IMR-90 (cell line): Measurements from ENCODE around the gene MAP2K6. TPM values are rescaled to one million over a fixed set of nuclear protein-coding genes. Genes with fewer than 3 reads are reported as not detected.

ENCODE experiments used
- ATAC-seq: fragments of 200-7000 bp; cut with Tn5 transposase; 2 replicates; pipeline ENCODE4 v1.9.1; 2020; ENCODE audit warnings: low read depth, mild to moderate bottlenecking, moderate library complexity
- BruUV-seq: library from RNA; stranded (reverse); fragments of 400-500 nt; replicated peaks from 2 replicates; lab custom pipeline; 2021; lab: Mats Ljungman, UMichigan
- CTCF ChIA-PET: fragments of 300-600 bp; formaldehyde crosslinking; extraction: SDS; loops from one replicate; lab custom pipeline; 2021; ENCODE audit warnings: antibody characterized with exemption; lab: Yijun Ruan, JAX
- POLR2A ChIA-PET: fragments of 300-600 bp; sonication (Branson Sonifier 250); formaldehyde crosslinking; loops from one replicate; lab custom pipeline; 2022; ENCODE audit warnings: antibody characterized with exemption; ENCODE audit not compliant: unreplicated experiment; lab: Charles Lee
- DNase-seq: peaks from one replicate; pipeline ENCODE4 v3.0.0; 2013
- H2AFZ ChIP-seq: replicated peaks from 2 replicates; pipeline ENCODE3; 2013; ENCODE audit warnings: low read length, mild to moderate bottlenecking; ENCODE audit not compliant: poor library complexity
- H2AK5ac ChIP-seq: 2 replicates; pipeline ENCODE4 v1.6.1; 2013; ENCODE audit warnings: low read depth, low read length, inconsistent platforms
- H2AK9ac ChIP-seq: replicated peaks from 2 replicates; pipeline ENCODE3; 2013; ENCODE audit warnings: mild to moderate bottlenecking, low read depth, low read length, moderate library complexity; ENCODE audit not compliant: poor library complexity
- H2BK120ac ChIP-seq: 2 replicates; pipeline ENCODE4 v1.6.1; 2013; ENCODE audit warnings: low read depth, low read length, inconsistent platforms
- H2BK15ac ChIP-seq: 3 replicates; pipeline ENCODE4 v1.6.1; 2013; ENCODE audit warnings: low read depth, low read length, inconsistent platforms
- H2BK20ac ChIP-seq: 2 replicates; pipeline ENCODE4 v1.6.1; 2013; ENCODE audit warnings: low read depth, mild to moderate bottlenecking, inconsistent platforms, low read length, moderate library complexity
- H2BK5ac ChIP-seq: 2 replicates; pipeline ENCODE4 v1.6.1; 2013; ENCODE audit warnings: mild to moderate bottlenecking, low read depth, low read length, inconsistent platforms; ENCODE audit not compliant: poor library complexity, severe bottlenecking
- H3K14ac ChIP-seq: replicated peaks from 2 replicates; pipeline ENCODE4 v1.6.1; 2013; ENCODE audit warnings: low read depth, low read length, inconsistent platforms
- H3K18ac ChIP-seq: 2 replicates; pipeline ENCODE4 v1.6.1; 2013; ENCODE audit warnings: low read depth, low read length, control low read depth
- H3K23ac ChIP-seq: 2 replicates; pipeline ENCODE4 v1.6.1; 2013; ENCODE audit warnings: low read depth, low read length, inconsistent platforms
- H3K27ac ChIP-seq: 2 replicates; pipeline ENCODE4 v1.5.1; 2013; ENCODE audit warnings: mild to moderate bottlenecking, control low read depth, low read length; ENCODE audit not compliant: insufficient read depth
- H3K27me3 ChIP-seq: 2 replicates; pipeline ENCODE4 v1.6.1; 2013; ENCODE audit warnings: low read length; ENCODE audit not compliant: control insufficient read depth, insufficient read depth
- H3K36me3 ChIP-seq: 2 replicates; pipeline ENCODE4 v1.6.1; 2013; ENCODE audit warnings: low read length, mixed read lengths; ENCODE audit not compliant: control insufficient read depth, insufficient read depth
- H3K4ac ChIP-seq: 2 replicates; pipeline ENCODE4 v1.6.1; 2013; ENCODE audit warnings: low read depth, low read length, inconsistent platforms
- H3K4me1 ChIP-seq: 2 replicates; pipeline ENCODE4 v1.6.1; 2013; ENCODE audit warnings: low read length, mixed read lengths; ENCODE audit not compliant: control insufficient read depth, insufficient read depth
- H3K4me2 ChIP-seq: 2 replicates; pipeline ENCODE4 v1.6.1; 2013; ENCODE audit warnings: low read depth, mild to moderate bottlenecking, control low read depth, low read length, moderate library complexity
- H3K4me3 ChIP-seq: 2 replicates; pipeline ENCODE4 v1.5.1; 2013; ENCODE audit warnings: low read depth, mild to moderate bottlenecking, control low read depth, low read length, moderate library complexity; ENCODE audit not compliant: insufficient read depth
- H3K56ac ChIP-seq: 2 replicates; pipeline ENCODE4 v1.6.1; 2013; ENCODE audit warnings: low read length, inconsistent platforms; ENCODE audit not compliant: insufficient read depth; ENCODE audit errors: extremely low read depth
- H3K79me1 ChIP-seq, 2 experiments: 2 replicates each; pipeline ENCODE4 v1.6.1; 2013; ENCODE audit warnings: low read length in 2 of 2, inconsistent platforms in 1 of 2, low read depth in 1 of 2
- H3K9ac ChIP-seq: 2 replicates; pipeline ENCODE4 v1.6.1; 2013; ENCODE audit warnings: low read depth, low read length, control low read depth
- H3K9me1 ChIP-seq: 2 replicates; pipeline ENCODE4 v1.6.1; 2013; ENCODE audit warnings: low read length, inconsistent platforms; ENCODE audit not compliant: insufficient read depth
- H3K9me3 ChIP-seq: 2 replicates; pipeline ENCODE4 v1.6.1; 2013; ENCODE audit warnings: low read length; ENCODE audit not compliant: control insufficient read depth, insufficient read depth
- H4K20me1 ChIP-seq: 2 replicates; pipeline ENCODE4 v1.6.1; 2013; ENCODE audit warnings: low read length, inconsistent platforms; ENCODE audit not compliant: insufficient read depth
- H4K5ac ChIP-seq: 2 replicates; pipeline ENCODE4 v1.6.1; 2013; ENCODE audit warnings: mild to moderate bottlenecking, low read depth, low read length, control low read depth
- H4K8ac ChIP-seq, 2 experiments: 2 replicates each; pipeline ENCODE4 v1.6.1; 2013; ENCODE audit warnings: low read depth in 2 of 2, low read length in 2 of 2, control low read depth in 1 of 2, inconsistent platforms in 1 of 2
- H4K91ac ChIP-seq: 2 replicates; pipeline ENCODE4 v1.6.1; 2013; ENCODE audit warnings: low read depth, low read length, inconsistent platforms; ENCODE audit not compliant: insufficient read depth
- BHLHE40 ChIP-seq: fragments of 150-350 bp; IDR thresholded peaks from 2 replicates; pipeline ENCODE4 v1.6.1; 2016; ENCODE audit warnings: mild to moderate bottlenecking, low read depth, low read length
- CEBPB ChIP-seq: IDR thresholded peaks from 2 replicates; pipeline ENCODE4 v1.6.1; 2012; ENCODE audit warnings: low read depth, low read length, improper control_type of control experiment
- CHD1 ChIP-seq: IDR thresholded peaks from 2 replicates; pipeline ENCODE4 v1.6.1; 2012; ENCODE audit warnings: low read depth, low read length, improper control_type of control experiment
- CTCF ChIP-seq: conservative IDR thresholded peaks from 2 replicates; pipeline ENCODE4 v1.5.1; 2012; ENCODE audit warnings: mild to moderate bottlenecking, low read depth, low read length, improper control_type of control experiment
- ELK1 ChIP-seq: fragments of 150-350 bp; IDR thresholded peaks from 2 replicates; pipeline ENCODE4 v1.6.1; 2016; ENCODE audit warnings: low read depth, mild to moderate bottlenecking, low read length, moderate library complexity, borderline replicate concordance
- FOS ChIP-seq: fragments of 150-350 bp; IDR thresholded peaks from 2 replicates; pipeline ENCODE4 v1.6.1; 2016; ENCODE audit warnings: low read depth, low read length
- MAFK ChIP-seq: IDR thresholded peaks from 2 replicates; pipeline ENCODE4 v1.6.1; 2012; ENCODE audit warnings: low read depth, low read length, improper control_type of control experiment
- MAZ ChIP-seq: IDR thresholded peaks from 2 replicates; pipeline ENCODE4 v1.6.1; 2012; ENCODE audit warnings: low read depth, mild to moderate bottlenecking, low read length, improper control_type of control experiment, moderate library complexity, borderline replicate concordance
- MXI1 ChIP-seq: IDR thresholded peaks from 2 replicates; pipeline ENCODE4 v1.6.1; 2012; ENCODE audit warnings: low read depth, mild to moderate bottlenecking, low read length, moderate library complexity, borderline replicate concordance
- NFE2L2 ChIP-seq: fragments of 150-350 bp; IDR thresholded peaks from 2 replicates; pipeline ENCODE4 v1.6.1; 2016; ENCODE audit warnings: low read depth, mild to moderate bottlenecking, low read length
- POLR2A ChIP-seq: IDR thresholded peaks from 2 replicates; pipeline ENCODE4 v1.6.1; 2012; ENCODE audit warnings: mild to moderate bottlenecking, low read depth, low read length
- RAD21 ChIP-seq: IDR thresholded peaks from 2 replicates; pipeline ENCODE4 v1.6.1; 2012; ENCODE audit warnings: low read length, improper control_type of control experiment
- RCOR1 ChIP-seq: IDR thresholded peaks from 2 replicates; pipeline ENCODE4 v1.6.1; 2012; ENCODE audit warnings: mild to moderate bottlenecking, low read length, improper control_type of control experiment; ENCODE audit not compliant: insufficient replicate concordance
- RFX5 ChIP-seq: IDR thresholded peaks from 2 replicates; pipeline ENCODE4 v1.8.0; 2012; ENCODE audit warnings: low read depth, mild to moderate bottlenecking, low read length, moderate library complexity
- SMC3 ChIP-seq: fragments of 150-350 bp; IDR thresholded peaks from 2 replicates; pipeline ENCODE4 v1.6.1; 2016; ENCODE audit warnings: low read depth, mild to moderate bottlenecking, antibody characterized with exemption, low read length, moderate library complexity
- USF2 ChIP-seq: fragments of 150-350 bp; IDR thresholded peaks from 2 replicates; pipeline ENCODE4 v1.6.1; 2017; ENCODE audit warnings: mild to moderate bottlenecking, antibody characterized with exemption, low read length, low read depth
- whole genome bisulfite sequencing, 2 experiments: methylation state at CpG; one replicate each; pipeline versions ENCODE4 v1.1.5 to v1.1.7; 2013; ENCODE audit warnings: missing lambda C conversion rate in 2 of 2; ENCODE audit not compliant: insufficient read length in 1 of 2; ENCODE audit errors: extremely low coverage in 2 of 2; 5-methylcytosine and 5-hydroxymethylcytosine counted together
- dilution Hi-C: fragments of 300-500 bp; cut with HindIII; formaldehyde crosslinking; loops from one replicate; pipeline ENCODE4 v1.14.3; 2018; ENCODE audit warnings: low sequenced_read_pairs; ENCODE audit not compliant: unreplicated experiment
- in situ Hi-C: fragments of 300-500 bp; cut with MboI; formaldehyde crosslinking; loops from 3 replicates; pipeline ENCODE4 v1.14.3; 2019; ENCODE audit warnings: low sequenced_read_pairs, inconsistent platforms, mixed read lengths
- intact Hi-C: fragments of 100-400 bp; cut with micrococcal nuclease; formaldehyde crosslinking; loops from 2 replicates; pipeline ENCODE4 v1.10.0; 2022
- polyA plus RNA-seq, 3 experiments: library from polyadenylated mRNA; depleted of rRNA; stranded (reverse); fragments of >200 nt; gene quantifications; 2 replicates each; pipeline ENCODE4 v1.2.3, GENCODE V29; 2012; ENCODE audit warnings: low replicate concordance in 1 of 3
- total RNA-seq: library from RNA; depleted of rRNA; stranded (reverse); fragments of >200 nt; gene quantifications from 2 replicates; pipeline ENCODE4 v1.2.3, GENCODE V29; 2012

The MAP2K6 gene
- total and polyA plus RNA-seq, 2 of the 4 experiments (the other 2 are of a cell fraction): 2.4 to 5.7 TPM

- Histone ChIP-seq H2AK9ac (no peak overlapping the region), H3K4ac (no peak overlapping the region), H4K5ac (no peak overlapping the region; the same call in 1 of the 2 replicates), H3K36me3 (no peaks in the 10 kb centered on the region), H3K4me2 (no peak overlapping the region), H3K9me1 (peaks cover 3% of the 10 kb centered on the region; the same call in 1 of the 2 replicates), H2AFZ (no peak overlapping the region), H3K18ac (no peak overlapping the region; the same call in 1 of the 2 replicates), H3K23ac (no peak overlapping the region), H3K27ac (no peak overlapping the region), H3K14ac (no peak overlapping the region), H3K9ac (no peak overlapping the region), H2BK20ac (no peak overlapping the region), H2BK15ac (no peak overlapping the region), H2AK5ac (no peak overlapping the region), H2BK120ac (peak overlapping the region; percentile 12; the same call in 1 of the 2 replicates), H3K79me1 (no peaks in the 10 kb centered on the region), H4K8ac (no peak overlapping the region; a peak in 1 of 4 replicates), H3K9me3 (no peaks in the 10 kb centered on the region), H2BK5ac (no peak overlapping the region), H4K20me1 (no peaks in the 10 kb centered on the region), H3K27me3 (no peaks in the 10 kb centered on the region), H3K56ac (no peak overlapping the region), H4K91ac (no peak overlapping the region), H3K4me3 (no peak overlapping the region), H3K4me1 (peaks cover 13% of the 10 kb centered on the region)
- CTCF ChIA-PET: interaction anchor here (1.2 kb wide), 1 partner anchor 34 kb away, joined by 3 read pairs; no protein-coding TSS in a partner anchor
- ATAC-seq (no peak), DNase-seq (no peak)
- POLR2A ChIA-PET: no interaction called here
- no peak for TF ChIP-seq MXI1
- no peak for TF ChIP-seq RFX5
- TF ChIP-seq RCOR1: no peak
- no peak for TF ChIP-seq CEBPB
- TF ChIP-seq NFE2L2: no peak
- no peak for TF ChIP-seq BHLHE40
- TF ChIP-seq CTCF: no peak
- no peak for TF ChIP-seq CHD1
- TF ChIP-seq FOS: no peak
- TF ChIP-seq RAD21: no peak
- no peak for TF ChIP-seq SMC3
- TF ChIP-seq USF2: no peak
- no peak for TF ChIP-seq MAZ
- no peak for TF ChIP-seq ELK1
- TF ChIP-seq POLR2A: no peak
- no peak for TF ChIP-seq MAFK
- in situ Hi-C loops (no loop called here), dilution Hi-C loops (no loop called here), intact Hi-C loops (loop anchor here (10.0 kb wide), 1 partner anchor 82 kb away; no protein-coding TSS in a partner anchor)
- 100% methylated on average over 1 of the region's 3 CpGs for WGBS, 2 experiments
- BruUV-seq: no TSS peak
Measured at GRCh38 chr17:69572747-69573146, 158.2 kb downstream of the MAP2K6 start.
